Thoracic aorta (tissue), 2 donors: ENCODE measurements around the gene MTMR3. TPM values are rescaled to one million over a fixed set of nuclear protein-coding genes. Genes with fewer than 3 reads are reported as not detected.

ENCODE experiments used
- ATAC-seq: fragments of 150-250 bp; one replicate; pipeline ENCODE4 v1.8.0; 2017; ENCODE audit warnings: low read depth; ENCODE audit not compliant: insufficient number of reproducible peaks, low FRiP score
- DNase-seq: peaks from one replicate; pipeline ENCODE4 v3.0.0-alpha.2; 2020; ENCODE audit warnings: low spot score
- H3K27ac ChIP-seq, 2 donors: fragments of 200-600 bp; sonication (generic); 1 replicate in 1 of 2; 2 replicates in 1 of 2; pipeline ENCODE4 v1.5.1; 2016; ENCODE audit warnings: mild to moderate bottlenecking in 2 of 2, moderate library complexity in 2 of 2
- H3K27me3 ChIP-seq: fragments of 200-600 bp; sonication (generic); replicated peaks from 2 replicates; pipeline ENCODE4 v1.6.0; 2016; ENCODE audit warnings: mild to moderate bottlenecking; ENCODE audit not compliant: insufficient read depth
- H3K36me3 ChIP-seq: fragments of 200-600 bp; sonication (generic); one replicate; pipeline ENCODE4 v1.5.1; 2016
- H3K4me1 ChIP-seq, 2 donors: fragments of 200-600 bp; sonication (generic); 1 replicate in 1 of 2; 2 replicates in 1 of 2; pipeline versions ENCODE4 v1.5.1 to v1.6.0; 2016; ENCODE audit warnings: low read depth in 2 of 2, mild to moderate bottlenecking in 1 of 2; ENCODE audit not compliant: control insufficient read depth in 1 of 2
- H3K4me3 ChIP-seq: fragments of 200-600 bp; sonication (generic); 2 replicates; pipeline ENCODE4 v1.5.1; 2016; ENCODE audit warnings: mild to moderate bottlenecking
- H3K9me3 ChIP-seq: fragments of 200-600 bp; sonication (generic); 2 replicates; pipeline ENCODE4 v1.5.1; 2016
- CTCF ChIP-seq: fragments of 200-600 bp; sonication (generic); IDR thresholded peaks from one replicate; pipeline ENCODE4 v1.5.1; 2019; ENCODE audit warnings: antibody characterized with exemption
- total RNA-seq, 2 donors: library from RNA; depleted of rRNA; stranded (reverse); fragments of >200 nt; gene quantifications; one replicate each; pipeline versions ENCODE4 v1.1.0 to v1.2.3, GENCODE V29; 2016

Gene MTMR3
- total RNA-seq, 2 donors from 2014 or later, result 33.3 to 61.9 TPM

GRCh38 chr22:29886596-29886995 lies 3.6 kb downstream of the MTMR3 start:
- H3K27ac ChIP-seq, result no peak overlapping the region
- H3K27me3 ChIP-seq, result no peaks in the 10 kb centered on the region
- no peaks in the 10 kb centered on the region for H3K36me3 ChIP-seq
- DNase-seq (no peak), ATAC-seq (no peak)
- H3K4me3 ChIP-seq, result no peak overlapping the region
- peaks cover 16 to 39% of the 10 kb centered on the region in 2 donors for H3K4me1 ChIP-seq
- TF ChIP-seq CTCF, result no peak
- no peaks in the 10 kb centered on the region for H3K9me3 ChIP-seq

DNA sequence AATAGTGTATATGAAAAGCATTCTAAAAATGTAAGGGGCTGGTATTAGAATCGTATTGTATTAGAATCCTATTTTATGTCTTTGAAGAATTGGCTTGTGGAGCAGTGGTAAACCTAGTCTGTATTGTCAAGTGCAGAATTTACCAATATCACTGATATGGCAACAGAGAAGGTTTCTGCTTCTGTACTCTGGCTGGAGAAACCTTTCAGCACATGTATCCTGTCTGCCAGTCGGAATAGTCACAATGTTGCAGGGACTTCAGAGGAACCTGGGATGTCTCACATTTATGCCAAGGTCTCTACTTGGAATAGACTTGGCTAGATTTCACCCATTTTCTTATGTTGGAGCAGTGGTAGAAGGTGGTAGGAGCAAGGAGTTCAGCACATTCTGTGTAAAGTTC lies 4.4 kb downstream of the MTMR3 start:
- no peak for TF ChIP-seq CTCF
- Histone ChIP-seq H3K36me3 (no peaks in the 10 kb centered on the region), H3K27ac (no peak overlapping the region), H3K9me3 (no peaks in the 10 kb centered on the region), H3K4me3 (no peak overlapping the region), H3K27me3 (no peaks in the 10 kb centered on the region), H3K4me1 (peaks cover 16 to 39% of the 10 kb centered on the region in 2 donors)
- DNase-seq (no peak), ATAC-seq (no peak)

- no peaks in the 10 kb centered on the region for H3K9me3 ChIP-seq
- no peak overlapping the region for H3K27ac ChIP-seq
- no peak overlapping the region for H3K4me3 ChIP-seq
- no peaks in the 10 kb centered on the region for H3K27me3 ChIP-seq
- no peaks in the 10 kb centered on the region for H3K36me3 ChIP-seq
- TF ChIP-seq CTCF, result no peak
- DNase-seq (no peak), ATAC-seq (no peak)
- peaks cover 11 to 26% of the 10 kb centered on the region in 2 donors for H3K4me1 ChIP-seq
Observed at GRCh38 chr22:29890760-29891159, 7.8 kb downstream of the MTMR3 start.

DNA sequence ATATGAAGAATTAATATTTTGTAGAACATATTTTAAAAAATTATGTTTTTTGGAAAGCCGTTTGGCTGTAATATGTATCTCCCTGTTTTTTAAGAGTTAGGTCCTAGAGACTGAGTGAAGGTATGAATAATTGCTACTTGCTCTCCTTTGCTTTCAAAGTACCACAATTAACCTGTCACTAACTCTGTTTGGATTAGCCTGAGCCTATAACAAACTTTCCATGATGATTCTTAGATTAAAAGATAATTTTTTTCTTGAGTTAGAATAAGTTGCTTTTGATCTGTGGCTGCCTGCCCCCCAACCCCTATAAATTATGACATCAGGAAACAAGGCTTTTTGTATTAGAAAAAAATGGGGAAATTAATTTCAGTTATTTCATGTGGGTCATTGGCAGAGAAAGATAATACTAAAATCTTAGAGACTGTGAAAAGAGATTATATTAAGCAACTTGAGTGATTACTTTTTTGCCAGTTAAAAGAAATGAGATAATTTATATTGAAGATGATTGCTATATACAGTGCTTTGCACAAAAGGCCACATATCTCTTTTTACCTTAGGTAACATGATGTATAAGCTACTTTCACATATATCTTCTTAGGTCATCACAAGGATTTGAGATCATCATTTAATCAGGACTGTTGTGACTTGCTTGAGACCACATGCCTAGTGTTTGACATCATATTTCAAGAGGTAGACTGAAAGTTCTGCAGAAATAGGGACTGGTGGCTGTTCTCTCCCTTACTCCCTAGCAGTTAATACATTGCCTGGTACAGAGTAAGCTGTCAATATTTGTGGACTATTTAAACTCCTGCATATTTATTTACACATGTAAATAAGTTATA lies 9.6 kb downstream of the MTMR3 start:
- H3K4me1 ChIP-seq, result peaks cover 0 to 12% of the 10 kb centered on the region in 2 donors
- DNase-seq, result no peak
- no peak for TF ChIP-seq CTCF
- H3K27ac ChIP-seq, result no peak overlapping the region
- no peaks in the 10 kb centered on the region for H3K27me3 ChIP-seq
- no peaks in the 10 kb centered on the region for H3K9me3 ChIP-seq
- H3K4me3 ChIP-seq, result no peak overlapping the region
- ATAC-seq, result no peak
- H3K36me3 ChIP-seq, result no peaks in the 10 kb centered on the region

- Histone ChIP-seq H3K27me3 (no peaks in the 10 kb centered on the region), H3K27ac (no peak overlapping the region), H3K4me3 (no peak overlapping the region), H3K4me1 (peaks cover 0 to 4% of the 10 kb centered on the region in 2 donors), H3K36me3 (no peaks in the 10 kb centered on the region), H3K9me3 (no peaks in the 10 kb centered on the region)
- ATAC-seq, result no peak
- no peak for DNase-seq
- no peak for TF ChIP-seq CTCF
Observed at GRCh38 chr22:29901354-29901753, 18.4 kb downstream of the MTMR3 start.
